Right forelimb (tissue), 1 donor: ENCODE measurements around the gene CDCA7L.
"Not testable (repeated sequence)": the region's sequence is repeated elsewhere in the genome, so short reads cannot be mapped to it uniquely, and the experiment has no call there.

Source experiments
- DNase-seq: peaks from one replicate; pipeline ENCODE4 v3.0.0-alpha.2; 2018

CDCA7L gene

GRCh38 chr7:21942955-21943354, 2.7 kb downstream of the CDCA7L start:
- DNase-seq = no peak

- no peak for DNase-seq
Measured at GRCh38 chr7:21941611-21942141, 4.0 kb downstream of the CDCA7L start.

- DNase-seq = no peak
Measured at GRCh38 chr7:21939858-21940372, 5.8 kb downstream of the CDCA7L start.

- DNase-seq = no peak
Measured at GRCh38 chr7:21939136-21939857, 6.4 kb downstream of the CDCA7L start.

- no peak for DNase-seq
Measured at GRCh38 chr7:21938463-21938862, 7.2 kb downstream of the CDCA7L start.

- DNase-seq = no peak
Measured at GRCh38 chr7:21934808-21935207, 10.9 kb downstream of the CDCA7L start.

- DNase-seq = not testable (repeated sequence)
Measured at GRCh38 chr7:21933293-21933692, 12.4 kb downstream of the CDCA7L start.

- no peak for DNase-seq
Measured at GRCh38 chr7:21927693-21928092, 18.0 kb downstream of the CDCA7L start.

- no peak for DNase-seq
Measured at GRCh38 chr7:21926448-21926847, 19.3 kb downstream of the CDCA7L start.

GRCh38 chr7:21923658-21924057, 22.0 kb downstream of the CDCA7L start:
- no peak for DNase-seq

- no peak for DNase-seq
Measured at GRCh38 chr7:21922605-21923004, 23.1 kb downstream of the CDCA7L start.

- DNase-seq = no peak
Measured at GRCh38 chr7:21920936-21921335, 24.8 kb downstream of the CDCA7L start.

GRCh38 chr7:21918216-21918615, 27.5 kb downstream of the CDCA7L start:
- no peak for DNase-seq

- DNase-seq = no peak
Measured at GRCh38 chr7:21916629-21917028, 29.1 kb downstream of the CDCA7L start.

GRCh38 chr7:21916176-21916575, 29.5 kb downstream of the CDCA7L start:
- DNase-seq = no peak

GRCh38 chr7:21915140-21915539, 30.6 kb downstream of the CDCA7L start:
- no peak for DNase-seq

GRCh38 chr7:21914671-21915070, 31.0 kb downstream of the CDCA7L start:
- DNase-seq = no peak

GRCh38 chr7:21912931-21913780, 32.5 kb downstream of the CDCA7L start:
- DNase-seq = no peak

- no peak for DNase-seq
Measured at GRCh38 chr7:21912305-21912704, 33.4 kb downstream of the CDCA7L start.

- no peak for DNase-seq
Measured at GRCh38 chr7:21911341-21911875, 34.3 kb downstream of the CDCA7L start.

- DNase-seq = no peak
Measured at GRCh38 chr7:21910253-21910652, 35.4 kb downstream of the CDCA7L start.

- DNase-seq = no peak
Measured at GRCh38 chr7:21908746-21909145, 37.0 kb downstream of the CDCA7L start.

GRCh38 chr7:21903020-21903786, 42.5 kb downstream of the CDCA7L start:
- no peak for DNase-seq
